GM18526 (cell line): ENCODE data around the gene DLGAP1.

Experiments
- POLR2A ChIP-seq: IDR thresholded peaks from 3 replicates; pipeline ENCODE4 v1.6.1; 2011; ENCODE audit not compliant: insufficient read length; ENCODE audit errors: extremely low read depth

Gene DLGAP1

GRCh38 chr18:3761266-3761665, 693.8 kb downstream of the DLGAP1 start:
- TF ChIP-seq POLR2A, result no peak

GRCh38 chr18:3760741-3761140, 694.4 kb downstream of the DLGAP1 start:
- no peak for TF ChIP-seq POLR2A

GRCh38 chr18:3759099-3759498, 696.0 kb downstream of the DLGAP1 start:
- TF ChIP-seq POLR2A, result no peak

- TF ChIP-seq POLR2A, result no peak
Measured at GRCh38 chr18:3758531-3758930, 696.6 kb downstream of the DLGAP1 start.

GRCh38 chr18:3757361-3757760, 697.7 kb downstream of the DLGAP1 start:
- no peak for TF ChIP-seq POLR2A

- TF ChIP-seq POLR2A, result no peak
Measured at GRCh38 chr18:3753106-3753505, 702.0 kb downstream of the DLGAP1 start.

- TF ChIP-seq POLR2A, result no peak
Measured at GRCh38 chr18:3748086-3748485, 707.0 kb downstream of the DLGAP1 start.

GRCh38 chr18:3747176-3747973, 707.7 kb downstream of the DLGAP1 start:
- no peak for TF ChIP-seq POLR2A

- TF ChIP-seq POLR2A, result no peak
Measured at GRCh38 chr18:3742541-3742940, 712.6 kb downstream of the DLGAP1 start.

- TF ChIP-seq POLR2A, result no peak
Measured at GRCh38 chr18:3741333-3741732, 713.8 kb downstream of the DLGAP1 start.

- TF ChIP-seq POLR2A, result no peak
Measured at GRCh38 chr18:3728704-3729437, 726.2 kb downstream of the DLGAP1 start.

GRCh38 chr18:3727274-3727673, 727.8 kb downstream of the DLGAP1 start:
- TF ChIP-seq POLR2A, result no peak

- TF ChIP-seq POLR2A, result no peak
Measured at GRCh38 chr18:3726238-3726951, 728.7 kb downstream of the DLGAP1 start.

- TF ChIP-seq POLR2A, result no peak
Measured at GRCh38 chr18:3725115-3725514, 730.0 kb downstream of the DLGAP1 start.

GRCh38 chr18:3723554-3723953, 731.6 kb downstream of the DLGAP1 start:
- no peak for TF ChIP-seq POLR2A
